HG03064 (cell line): ENCODE data around the gene CFAP53.
A peak's percentile ranks its signal among the peaks of the same experiment; 100 is the strongest.
"Not testable (repeated sequence)": the region's sequence is repeated elsewhere in the genome, so short reads cannot be mapped to it uniquely, and the experiment has no call there.

Experiments used
- ATAC-seq: cut with Tn5 transposase; IDR thresholded peaks from one replicate; pipeline ENCODE4 v1.9.1; 2021; ENCODE audit warnings: low read depth; ENCODE audit not compliant: unreplicated experiment

CFAP53 gene, protein sequence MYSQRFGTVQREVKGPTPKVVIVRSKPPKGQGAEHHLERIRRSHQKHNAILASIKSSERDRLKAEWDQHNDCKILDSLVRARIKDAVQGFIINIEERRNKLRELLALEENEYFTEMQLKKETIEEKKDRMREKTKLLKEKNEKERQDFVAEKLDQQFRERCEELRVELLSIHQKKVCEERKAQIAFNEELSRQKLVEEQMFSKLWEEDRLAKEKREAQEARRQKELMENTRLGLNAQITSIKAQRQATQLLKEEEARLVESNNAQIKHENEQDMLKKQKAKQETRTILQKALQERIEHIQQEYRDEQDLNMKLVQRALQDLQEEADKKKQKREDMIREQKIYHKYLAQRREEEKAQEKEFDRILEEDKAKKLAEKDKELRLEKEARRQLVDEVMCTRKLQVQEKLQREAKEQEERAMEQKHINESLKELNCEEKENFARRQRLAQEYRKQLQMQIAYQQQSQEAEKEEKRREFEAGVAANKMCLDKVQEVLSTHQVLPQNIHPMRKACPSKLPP

DNA sequence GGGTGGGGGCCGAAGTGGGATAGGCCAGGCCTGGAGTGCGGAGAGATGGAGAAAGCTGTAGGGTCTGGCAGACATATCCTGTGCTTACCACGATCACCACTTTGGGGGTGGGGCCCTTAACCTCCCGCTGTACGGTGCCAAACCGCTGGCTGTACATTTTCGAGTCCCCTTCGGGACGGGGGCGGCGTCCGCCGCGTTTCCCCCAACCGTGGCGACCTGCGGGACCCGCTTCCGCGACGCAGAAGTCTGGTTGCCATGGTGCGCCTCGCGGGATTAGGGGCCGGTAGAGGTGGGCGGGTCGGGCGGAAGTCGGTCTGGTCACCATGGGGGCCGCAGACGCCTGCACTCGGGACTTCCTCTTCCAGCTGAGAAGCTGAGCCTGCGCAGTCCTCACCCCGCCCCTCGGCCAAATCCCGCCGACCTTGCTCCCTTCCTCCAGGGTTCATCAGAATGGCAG lies at the start of gene CFAP53:
Gene CFAP53 (minus strand): TSS at position 248 of the 457 bp plus-strand sequence. CDS start 91 bp downstream, at position 157.
- ATAC-seq = peak; percentile 82

DNA sequence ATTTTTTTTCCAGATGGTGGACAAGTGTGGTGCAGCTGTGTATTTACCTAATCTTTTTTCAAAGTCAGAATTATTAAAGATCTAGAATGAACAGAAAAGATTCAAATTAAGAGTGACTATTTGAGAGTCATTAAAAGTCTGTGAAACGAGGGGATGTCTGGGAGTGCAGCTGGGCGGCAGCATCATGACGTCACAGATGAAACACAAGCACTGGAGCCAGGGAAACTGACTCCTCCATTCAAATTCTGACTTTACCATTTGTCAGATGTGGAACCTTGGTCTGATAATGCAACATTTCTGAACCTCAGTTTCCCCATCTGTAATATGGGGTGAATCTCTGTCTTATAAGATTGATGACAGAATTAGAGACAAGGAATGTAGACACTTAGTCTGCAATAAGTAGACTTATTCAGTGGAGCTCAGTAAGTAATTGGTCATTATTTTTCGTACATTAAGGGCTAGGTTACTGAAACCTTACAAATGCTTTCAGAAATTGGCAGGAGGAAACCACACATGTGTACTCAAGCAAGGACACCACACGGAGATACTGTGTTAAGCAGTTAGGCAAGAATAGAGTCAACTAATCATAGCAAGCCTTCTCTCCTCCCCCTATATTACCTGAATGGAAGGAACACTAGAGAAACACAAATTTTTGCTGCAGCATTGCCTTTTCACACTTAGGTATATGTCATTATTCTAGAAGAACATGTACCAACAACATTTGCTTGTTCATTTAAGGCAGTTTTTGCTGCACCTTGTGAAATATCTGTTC lies 49.0 kb upstream of the CFAP53 start:
- peak; percentile 66 for ATAC-seq

DNA sequence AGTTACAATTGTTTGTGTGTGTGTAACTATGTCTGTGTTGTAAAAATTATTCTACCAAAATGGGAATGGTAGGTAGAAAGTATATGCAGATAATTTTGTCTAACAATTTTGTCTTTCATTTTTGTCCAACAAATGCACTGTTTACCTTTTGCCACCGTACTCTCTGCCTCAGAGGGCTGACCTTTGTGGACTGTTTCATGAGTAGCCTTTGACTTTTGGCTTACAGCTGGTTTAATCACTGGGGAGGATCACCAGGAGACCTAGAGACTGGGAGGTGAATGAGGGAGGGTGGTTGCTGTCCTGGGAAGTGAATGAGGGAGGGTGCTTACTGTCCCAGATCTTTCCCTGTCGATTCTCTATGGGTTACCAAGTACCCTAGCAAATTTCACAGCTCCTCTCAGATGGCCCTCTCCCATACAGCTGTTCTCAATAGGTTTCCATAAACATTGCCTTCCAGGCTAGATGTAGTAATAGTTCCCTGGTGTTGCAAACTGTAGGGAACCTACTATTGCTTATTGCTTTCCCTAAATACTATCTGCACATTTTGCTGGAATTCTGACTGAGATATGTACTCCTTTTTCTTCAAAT lies 47.7 kb upstream of the CFAP53 start:
- no peak for ATAC-seq

DNA sequence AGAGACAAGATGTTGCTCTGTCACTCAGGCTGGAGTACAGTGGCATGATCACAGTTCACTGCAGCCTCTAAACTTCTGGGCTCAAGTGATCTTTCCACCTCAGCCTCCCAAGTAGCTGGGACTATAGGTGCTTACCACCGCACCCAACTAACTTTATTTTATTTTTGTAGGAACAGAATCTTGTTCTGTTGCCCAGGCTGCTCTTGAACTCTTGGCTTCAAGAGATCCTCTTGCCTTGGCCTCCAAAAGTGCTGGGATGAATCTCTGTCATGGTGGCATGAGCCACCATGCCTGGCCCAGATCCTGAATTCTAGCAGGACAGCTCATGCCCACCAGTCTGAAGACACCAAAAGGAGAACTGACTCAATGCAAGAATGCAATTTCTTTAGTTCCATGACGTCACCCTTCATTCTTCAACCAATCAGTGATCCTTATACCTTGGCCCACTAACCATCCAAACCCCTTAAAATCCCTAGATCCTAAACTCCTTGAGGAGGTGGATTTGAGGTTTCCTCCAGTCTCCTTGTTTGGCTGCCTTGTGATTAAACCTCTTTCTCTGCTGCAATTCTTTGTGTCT lies 46.8 kb upstream of the CFAP53 start:
- peak; percentile 30 for ATAC-seq

DNA sequence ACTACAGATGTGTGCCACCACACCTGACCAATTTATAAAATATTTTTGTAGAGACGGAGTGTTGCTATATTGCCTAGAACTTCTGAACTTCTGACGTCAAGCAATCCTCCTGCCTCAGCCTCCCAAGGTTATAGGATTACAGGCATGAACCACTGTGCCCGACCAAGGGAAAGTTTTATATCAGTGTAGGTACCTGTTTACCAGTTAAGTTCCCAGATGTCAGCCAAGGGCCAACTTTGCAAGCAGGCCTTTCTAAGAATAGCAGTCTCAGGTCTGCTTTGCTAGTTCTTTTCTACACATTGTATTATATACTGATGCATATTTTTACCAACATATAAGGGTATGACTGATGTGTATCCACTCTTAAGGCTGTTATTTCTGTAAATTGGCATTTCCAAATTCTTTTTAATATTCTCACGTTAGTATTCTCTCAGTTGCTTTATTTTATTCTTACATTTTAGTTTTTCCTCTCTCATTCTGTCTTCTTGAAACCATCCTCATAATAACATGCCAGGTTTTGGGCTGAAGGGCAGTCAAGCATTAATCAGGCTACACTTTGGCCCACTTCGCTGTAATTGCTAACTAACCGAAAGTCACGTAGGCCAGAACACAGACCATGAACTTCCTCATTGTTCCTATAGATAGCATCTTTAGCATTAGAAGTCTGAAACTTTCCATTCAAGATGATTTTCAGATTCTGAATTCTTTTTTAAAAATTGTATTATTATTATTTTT lies 46.2 kb upstream of the CFAP53 start:
- ATAC-seq = peak; percentile 56

DNA sequence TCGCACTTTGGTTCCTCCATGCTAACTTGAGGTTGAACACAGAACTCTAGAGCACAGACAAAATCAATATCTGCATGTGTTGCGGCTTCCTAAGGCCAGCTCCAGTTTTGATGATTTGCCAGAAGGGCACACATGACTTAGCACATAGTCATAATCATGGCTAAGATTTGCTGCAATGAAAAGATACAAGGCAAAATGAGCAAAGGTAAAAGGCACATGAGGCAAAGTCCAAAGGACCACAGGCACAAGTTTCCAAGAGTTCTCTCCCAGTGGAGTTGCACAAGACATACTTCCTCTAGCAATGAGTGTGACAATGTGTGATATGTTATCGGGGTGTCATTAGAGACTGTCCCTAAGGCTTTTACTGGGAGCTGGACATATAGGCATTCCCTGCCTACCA lies 45.4 kb upstream of the CFAP53 start:
- no peak for ATAC-seq

DNA sequence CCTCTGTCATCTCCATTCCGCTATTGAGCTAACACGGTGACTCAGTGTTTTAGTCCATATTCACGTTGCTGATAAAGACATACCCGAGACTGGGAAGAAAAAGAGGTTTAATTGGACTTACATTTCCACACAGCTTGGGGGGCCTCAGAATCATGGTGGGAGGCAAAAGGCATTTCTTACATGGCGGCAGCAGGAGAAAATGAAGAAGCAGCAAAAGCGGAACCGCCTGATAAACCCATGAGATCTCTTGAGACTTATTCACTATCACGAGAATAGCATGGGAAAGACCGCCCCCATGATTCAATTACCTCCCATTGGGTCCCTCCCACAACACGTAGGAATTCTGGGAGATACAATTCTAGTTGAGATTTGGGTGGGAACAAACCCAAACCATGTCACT lies 43.8 kb upstream of the CFAP53 start:
- no peak for ATAC-seq

DNA sequence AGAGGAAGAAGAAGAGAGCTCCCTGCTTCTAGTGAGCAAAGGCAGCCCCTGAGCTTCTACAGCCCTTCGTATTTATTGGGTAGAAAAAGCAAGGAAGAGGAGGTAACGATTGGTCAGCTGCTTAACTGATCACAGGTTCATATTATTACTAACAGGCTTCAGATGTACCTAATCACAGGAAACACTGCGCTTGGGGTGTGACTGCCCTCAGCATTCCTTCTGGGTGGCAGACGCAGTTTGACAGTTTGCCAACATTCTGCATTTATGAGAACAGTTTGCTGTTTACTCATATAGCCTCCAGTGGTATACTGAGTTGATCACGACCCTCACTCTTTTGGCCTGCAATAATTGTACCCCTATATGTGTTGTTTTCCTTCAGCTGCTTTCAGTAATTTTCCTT lies 42.6 kb upstream of the CFAP53 start:
- ATAC-seq = not testable (repeated sequence)

DNA sequence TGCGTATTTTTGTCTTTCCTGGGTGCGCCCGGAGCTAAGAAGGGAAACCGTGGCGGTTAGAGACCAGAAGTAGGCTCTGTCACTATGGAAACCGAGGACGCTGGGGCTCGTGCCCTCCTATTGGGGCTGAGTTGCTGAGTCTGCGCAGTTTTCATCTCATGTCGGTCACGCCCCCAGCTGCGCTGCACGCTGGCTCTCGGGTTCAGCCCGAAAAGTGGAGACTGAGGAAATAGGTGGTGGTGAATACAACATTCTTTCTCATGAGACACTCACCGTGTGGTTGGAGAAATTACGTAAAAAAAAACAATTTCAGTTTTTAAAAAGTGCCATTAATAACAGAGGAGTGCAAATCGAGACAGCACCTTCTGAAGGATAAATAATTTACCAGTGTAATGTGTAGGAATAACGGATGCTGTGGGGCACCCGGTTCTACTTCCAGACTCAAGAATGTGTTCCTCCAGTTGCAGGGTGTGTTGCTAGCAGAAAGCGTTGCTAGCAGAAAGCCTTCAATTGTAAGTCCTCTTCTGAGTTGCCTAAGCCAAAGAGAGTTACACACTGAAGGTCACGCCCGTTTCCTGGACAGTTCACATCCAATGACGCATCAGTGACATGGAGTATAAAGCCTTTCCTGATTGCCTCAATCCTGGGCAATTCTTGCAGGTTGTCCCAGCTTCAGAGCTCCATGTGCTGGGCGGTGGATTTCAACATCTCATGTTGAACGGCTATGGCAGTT lies 41.6 kb upstream of the CFAP53 start:
- peak; percentile 80 for ATAC-seq

DNA sequence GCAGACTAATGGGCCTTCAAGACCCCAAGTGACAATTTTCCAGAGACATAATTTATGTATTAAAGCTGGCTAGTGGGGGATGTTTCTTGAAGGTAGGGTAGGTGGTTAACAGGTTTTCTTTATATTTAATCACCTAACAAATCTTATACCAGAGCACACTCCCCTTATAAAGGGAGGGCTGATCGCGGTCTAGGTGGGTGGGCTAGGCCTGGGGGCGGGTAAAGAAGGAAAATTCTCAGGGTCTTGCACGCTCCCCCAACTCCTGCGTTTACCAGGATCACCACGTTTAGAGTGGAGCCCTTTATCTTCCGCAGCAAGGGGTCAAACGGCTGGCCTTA lies 41.1 kb upstream of the CFAP53 start:
- no peak for ATAC-seq

DNA sequence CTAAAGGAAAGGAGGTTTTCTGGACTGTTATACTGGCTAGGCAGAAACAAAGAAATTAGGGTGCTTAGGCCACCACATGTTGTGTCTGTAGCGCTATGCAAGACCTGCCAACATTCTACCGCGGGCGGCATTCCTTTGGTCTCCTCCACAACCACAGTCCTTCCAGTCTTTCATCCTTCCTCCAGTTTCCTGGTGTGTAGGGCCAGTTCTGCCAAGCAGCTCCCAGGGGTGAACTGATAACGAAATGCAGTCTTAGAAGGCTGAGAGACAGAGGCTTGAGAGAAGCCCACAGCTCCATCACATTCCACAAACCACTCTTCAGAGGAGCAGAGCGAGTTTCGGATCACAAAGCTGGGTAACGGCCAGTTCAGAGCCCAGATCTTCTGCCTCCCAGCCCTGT lies 40.6 kb upstream of the CFAP53 start:
- no peak for ATAC-seq

DNA sequence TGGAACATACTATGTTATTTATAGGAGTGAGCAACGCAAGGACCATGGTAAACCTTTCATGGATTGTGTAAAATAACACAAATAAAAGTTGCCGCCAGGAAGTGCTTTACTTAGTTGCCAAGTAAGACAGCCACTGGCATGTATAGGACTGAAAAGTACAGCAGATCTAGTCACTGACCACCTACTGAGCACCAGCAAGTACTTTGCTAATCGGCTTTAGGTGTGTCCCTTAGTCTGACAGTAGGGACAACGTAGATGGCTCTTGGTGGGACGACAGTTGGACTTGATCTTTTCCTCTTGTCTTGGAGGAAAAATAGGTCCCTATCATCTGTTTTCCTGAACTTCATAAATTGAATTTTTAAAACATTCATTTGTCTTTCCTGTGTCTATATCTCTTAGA lies 34.8 kb upstream of the CFAP53 start:
- ATAC-seq = no peak

DNA sequence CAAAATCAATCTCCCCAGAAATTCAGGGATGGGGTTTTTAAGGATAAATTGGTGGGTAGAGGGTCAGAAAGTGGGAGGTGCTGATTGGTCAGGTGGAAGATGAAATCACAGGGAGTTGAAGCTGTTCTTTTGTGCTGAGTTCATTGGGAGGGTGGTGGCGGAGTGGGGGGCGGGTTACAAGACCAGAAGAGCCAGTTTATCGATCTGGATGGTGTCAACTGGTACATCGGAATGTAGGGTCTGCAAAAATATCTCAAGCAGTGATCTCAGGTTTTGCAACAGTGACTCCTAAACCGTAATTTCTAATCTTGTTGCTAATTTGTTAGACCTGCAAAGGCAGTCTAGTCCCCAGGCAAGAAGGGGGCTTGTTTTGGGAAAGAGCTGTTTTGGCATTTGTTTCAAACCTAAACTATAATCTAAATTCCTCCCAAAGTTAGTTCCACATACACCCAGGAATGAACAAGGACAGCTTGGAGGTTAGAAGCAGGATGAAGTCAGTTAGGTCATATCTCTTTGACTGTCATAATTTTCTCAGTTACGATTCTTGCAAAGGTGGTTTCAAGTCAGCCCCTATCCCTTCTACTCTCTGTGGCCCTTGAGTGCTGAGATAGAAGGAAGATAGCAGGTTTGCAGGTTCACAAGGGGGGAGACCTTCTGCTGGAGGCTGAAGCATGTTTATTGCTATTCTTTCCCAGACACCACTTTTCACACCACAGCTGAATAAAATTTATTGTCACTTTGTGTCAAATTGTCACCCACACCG lies 33.5 kb upstream of the CFAP53 start:
- no peak for ATAC-seq

DNA sequence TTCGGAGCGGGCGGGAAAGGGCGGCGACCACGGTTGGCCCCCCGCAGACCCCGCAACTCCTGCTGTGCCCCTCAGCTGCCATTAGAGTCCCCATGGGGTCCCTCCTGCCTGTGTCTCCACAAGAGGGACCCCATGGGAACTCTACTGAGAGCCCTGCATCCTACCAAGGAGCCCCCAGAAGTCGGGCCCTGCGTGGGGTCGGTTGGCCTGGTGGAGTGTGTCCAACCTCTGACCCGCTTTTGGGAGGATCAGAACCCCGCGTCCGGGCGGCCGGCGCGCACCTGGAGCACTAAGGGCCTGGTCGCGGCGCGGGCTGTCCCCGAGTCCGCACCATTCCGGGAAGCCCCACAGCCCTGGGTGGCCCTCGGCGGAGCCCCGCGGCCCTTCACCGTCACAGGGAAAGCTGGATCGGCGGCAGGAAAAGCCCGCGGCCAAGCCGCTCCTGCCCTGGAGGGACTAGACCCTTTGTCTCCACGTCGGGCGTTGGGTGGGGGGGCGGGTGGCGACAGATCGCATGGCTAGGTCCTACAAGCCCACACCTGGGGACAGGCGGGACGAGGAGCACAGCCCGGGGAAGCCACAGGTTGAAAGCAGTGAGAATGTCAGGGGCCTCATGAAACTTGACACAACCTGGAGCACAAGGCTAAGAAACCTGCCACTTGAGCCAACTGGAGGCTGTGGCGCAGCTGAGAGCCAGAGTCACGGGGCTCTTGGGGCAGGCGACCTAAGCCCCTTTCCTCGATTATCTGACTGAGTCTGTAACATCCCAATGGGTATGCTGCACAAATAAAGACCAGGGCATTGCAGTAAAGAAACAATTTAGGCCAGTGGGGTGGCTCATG lies 32.4 kb upstream of the CFAP53 start:
- ATAC-seq = no peak

DNA sequence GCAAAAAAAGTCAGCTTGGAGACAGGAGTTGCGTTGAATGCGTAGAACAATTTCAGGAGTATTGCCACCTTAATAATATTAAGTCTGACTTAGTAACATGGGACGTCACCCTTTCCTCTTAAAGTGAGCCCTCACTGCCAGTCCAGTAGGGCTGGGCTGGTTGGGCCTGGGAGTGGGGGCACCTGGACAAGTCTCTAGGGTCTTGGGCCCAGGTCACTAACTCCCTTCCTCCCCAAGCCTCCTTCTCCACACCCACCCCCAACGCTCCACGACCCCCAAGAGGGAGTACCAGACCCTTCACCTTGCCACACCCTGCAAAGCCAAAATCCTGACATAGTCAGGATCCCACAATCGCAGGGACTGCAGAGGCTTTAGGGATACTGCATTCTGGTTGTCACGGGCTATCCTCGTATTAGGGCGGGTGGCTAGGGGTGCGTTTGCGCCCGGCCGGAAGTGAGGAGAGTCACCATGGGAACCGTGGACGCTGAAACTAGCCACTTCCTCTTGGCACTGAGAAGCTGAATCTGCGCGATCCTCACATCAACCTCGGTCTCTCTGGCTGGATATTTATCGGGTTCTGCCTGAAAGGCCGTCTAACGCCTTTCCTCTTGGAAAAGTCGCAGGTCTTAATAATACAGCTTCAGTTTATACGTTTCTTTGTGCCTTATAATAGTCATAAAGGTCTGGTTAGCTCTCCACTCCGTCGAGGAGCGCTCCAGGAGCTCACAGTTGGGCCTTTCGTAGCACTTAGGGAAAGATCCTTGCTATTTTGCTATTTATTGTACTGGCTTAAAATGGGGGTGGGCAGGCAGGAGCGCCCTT lies 31.5 kb upstream of the CFAP53 start:
- ATAC-seq = peak; percentile 99

DNA sequence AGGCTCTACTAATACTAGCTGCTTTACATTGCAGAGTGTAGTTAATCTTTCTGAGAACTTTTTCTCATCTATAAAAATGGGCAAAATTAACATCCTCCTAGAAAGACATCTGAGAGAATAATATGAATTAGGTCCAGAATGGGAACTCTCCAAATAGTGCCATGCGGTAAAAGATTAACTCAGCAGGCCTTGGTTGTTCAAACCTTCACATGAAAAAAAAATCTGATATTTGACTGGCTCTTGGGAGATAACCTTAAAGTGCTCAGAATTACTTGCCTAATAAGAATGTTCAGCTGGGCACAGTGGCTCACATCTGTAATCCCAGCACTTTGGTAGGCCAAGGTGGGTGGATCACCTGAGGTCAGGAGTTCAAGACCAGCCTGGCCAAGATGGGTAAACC lies 26.7 kb upstream of the CFAP53 start:
- ATAC-seq = no peak

DNA sequence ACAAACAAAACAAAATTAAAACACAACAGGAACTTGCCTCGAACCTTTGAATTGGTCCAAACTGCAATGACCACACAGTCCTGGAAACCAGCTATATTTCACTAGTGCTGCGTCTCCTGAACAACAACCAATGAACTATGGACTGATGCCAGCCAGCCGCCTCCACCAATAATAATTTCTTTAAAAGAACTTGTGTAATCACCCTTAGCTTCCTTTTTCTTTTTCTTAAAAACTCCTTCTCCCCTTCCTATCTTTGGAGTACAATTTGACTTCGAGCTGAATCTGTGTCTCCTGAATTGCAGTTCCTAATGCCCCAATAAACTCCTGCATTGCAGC lies 22.8 kb upstream of the CFAP53 start:
- ATAC-seq = no peak
